DLD1 (cell line): Measurements from ENCODE around the gene KIAA1549.

ENCODE experiments used
- in situ Hi-C: cut with HindIII; loops from 2 replicates; pipeline ENCODE4 v1.10.0; 2017; ENCODE audit warnings: low sequenced_read_pairs

Gene KIAA1549

GRCh38 chr7:138886501-138886917 lies 94.7 kb downstream of the KIAA1549 start:
- in situ Hi-C loops, result no loop called here

DNA sequence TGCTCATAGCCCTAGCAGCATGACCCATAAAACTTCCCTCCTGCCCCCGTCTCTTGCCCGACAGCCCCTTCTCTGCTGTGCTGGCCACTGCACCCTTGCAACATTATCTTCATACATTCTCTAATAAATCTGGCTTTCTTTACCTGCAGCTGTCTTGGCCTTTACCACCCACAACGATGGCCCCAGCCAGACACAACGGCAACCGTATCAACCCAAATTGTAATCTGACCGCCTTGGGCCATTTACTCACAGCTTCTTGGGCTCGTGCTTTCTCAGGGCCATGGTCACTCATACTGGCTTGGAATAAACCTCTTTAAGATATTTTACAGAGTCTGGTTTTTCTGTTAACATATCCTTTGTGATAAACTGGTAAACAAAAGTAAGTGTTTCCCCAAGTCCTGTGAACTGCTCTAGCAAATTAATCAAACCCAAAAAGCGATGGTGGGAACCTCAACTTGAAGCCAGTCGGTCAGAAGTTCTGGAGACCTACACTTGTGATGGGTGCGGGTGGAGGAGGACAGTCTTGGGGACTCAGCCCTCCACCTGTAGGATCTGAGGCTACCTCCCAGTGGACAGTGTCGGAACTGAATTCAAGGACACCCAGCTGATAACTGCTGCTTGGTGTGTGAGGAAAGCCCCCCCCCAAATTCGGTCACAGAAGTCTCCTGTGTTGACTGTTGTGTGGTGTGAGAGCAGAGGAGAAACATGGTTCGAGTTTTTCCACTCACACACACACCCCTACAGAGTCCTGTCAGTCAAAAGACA lies 95.6 kb downstream of the KIAA1549 start:
- in situ Hi-C loops, result no loop called here

- in situ Hi-C loops, result no loop called here
Observed at GRCh38 chr7:138882249-138882648, 98.9 kb downstream of the KIAA1549 start.

DNA sequence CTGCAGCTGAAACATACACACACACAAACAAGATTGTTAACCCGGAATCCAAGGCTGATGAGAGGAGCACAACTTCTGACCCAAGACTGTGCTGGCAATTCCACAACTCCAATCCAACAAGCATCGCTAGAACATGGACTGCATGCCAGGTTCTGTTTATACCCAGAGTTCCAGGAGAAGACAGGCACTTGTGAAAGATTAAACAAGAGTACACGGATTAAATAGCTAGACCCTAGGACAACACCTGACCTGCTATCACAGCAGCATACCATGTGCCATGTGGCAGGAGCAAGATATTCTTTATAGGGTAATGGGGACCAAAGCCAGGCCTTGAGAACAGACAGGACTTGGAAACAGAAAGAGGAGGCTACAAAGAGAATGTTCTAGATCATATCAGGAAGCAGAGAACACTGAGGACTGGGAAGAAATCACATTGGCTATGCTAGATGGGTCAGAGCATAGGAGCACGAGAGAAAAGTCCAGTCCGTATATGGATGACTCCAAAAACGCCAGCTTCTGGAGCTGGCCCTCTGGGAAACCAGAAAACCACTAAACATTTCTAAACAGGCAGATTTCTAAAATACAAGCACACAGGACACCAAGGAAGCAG lies 99.5 kb downstream of the KIAA1549 start:
- in situ Hi-C loops, result no loop called here

DNA sequence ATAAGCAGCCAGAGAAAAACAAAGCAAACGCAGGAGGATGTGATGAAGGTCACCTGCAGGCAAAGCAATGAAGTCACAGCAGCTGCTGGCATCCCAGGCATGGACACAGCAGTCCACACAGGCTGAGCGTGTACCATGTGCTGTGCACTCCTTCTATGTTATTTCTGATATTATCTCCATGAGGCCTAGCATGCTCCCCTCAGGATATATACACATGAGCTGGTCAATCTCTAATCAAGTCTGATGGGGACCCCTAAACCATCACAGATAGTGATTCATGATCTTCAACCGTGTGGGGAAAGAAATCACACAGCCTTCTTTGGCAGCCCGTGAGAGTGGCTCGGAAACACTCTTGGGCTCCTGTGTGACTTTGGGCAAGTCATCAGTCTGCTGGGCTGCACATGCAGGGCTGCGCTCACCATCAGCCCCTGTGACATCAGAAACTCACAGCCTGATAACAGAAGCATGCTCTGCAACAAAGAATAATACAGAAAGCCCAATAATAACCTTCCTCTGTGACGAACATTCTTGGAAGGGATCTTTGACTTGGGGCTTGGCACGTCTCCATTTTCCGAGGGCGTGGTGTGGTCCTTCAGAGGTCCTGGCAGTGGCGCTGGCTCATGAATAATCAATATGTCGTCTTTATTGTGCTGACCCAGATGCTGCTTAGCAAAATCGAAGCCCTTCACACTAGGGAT lies 100.2 kb downstream of the KIAA1549 start:
- in situ Hi-C loops, result no loop called here

- in situ Hi-C loops, result no loop called here
Observed at GRCh38 chr7:138879356-138879755, 101.8 kb downstream of the KIAA1549 start.

- in situ Hi-C loops, result no loop called here
Observed at GRCh38 chr7:138878856-138879255, 102.3 kb downstream of the KIAA1549 start.

- in situ Hi-C loops, result no loop called here
Observed at GRCh38 chr7:138878051-138878450, 103.1 kb downstream of the KIAA1549 start.

DNA sequence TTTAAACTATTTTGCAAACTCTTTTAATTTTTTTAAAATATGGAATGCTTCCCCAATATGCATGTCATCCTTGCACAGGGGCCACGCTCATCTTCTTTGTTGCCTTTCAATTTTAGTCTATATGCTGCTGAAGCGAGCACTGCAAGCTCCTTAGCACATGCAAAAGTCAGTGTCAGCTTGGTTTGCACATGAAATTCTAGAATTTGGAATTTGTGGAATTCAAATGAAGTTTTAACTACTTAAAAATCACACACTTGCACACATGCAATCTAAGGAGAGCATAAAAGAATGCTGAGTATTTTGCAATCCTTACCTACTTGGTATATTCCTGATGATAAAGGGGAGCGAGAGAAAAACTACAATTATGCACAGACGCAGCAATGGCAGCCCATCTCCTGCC lies 104.9 kb downstream of the KIAA1549 start:
- in situ Hi-C loops, result no loop called here

GRCh38 chr7:138875794-138876193 lies 105.4 kb downstream of the KIAA1549 start:
- in situ Hi-C loops, result no loop called here

DNA sequence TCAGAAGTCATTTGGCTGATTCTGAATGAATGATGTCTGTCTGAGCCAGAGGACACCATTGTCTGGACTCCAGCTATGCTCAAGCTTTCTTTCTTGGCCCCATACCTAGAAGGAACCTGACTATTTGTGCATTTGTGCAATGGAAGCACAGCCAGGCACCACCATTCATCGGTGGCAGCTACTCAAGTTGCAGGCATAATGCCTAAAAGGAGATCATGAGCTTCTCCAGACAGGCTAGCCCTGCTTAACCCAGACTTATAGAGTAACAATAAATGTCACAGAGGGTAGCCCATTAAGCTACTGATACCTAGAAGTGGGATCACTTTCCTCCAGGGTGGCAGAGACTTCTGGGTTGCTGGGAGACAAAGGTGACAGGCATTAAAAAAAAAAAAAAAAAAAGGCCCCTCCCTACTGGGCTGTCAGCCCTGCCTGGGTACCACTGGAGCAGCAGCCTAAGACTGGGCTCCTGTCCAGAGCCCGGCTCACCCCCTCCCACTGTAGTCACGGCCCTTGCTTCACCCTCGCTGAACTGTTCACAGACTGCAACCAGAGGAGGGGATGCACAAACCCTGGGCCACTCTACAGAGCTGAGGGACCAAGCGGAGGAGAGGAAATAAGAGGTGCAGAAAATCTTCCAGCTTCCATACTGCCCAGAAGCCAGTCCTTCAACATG lies 107.8 kb downstream of the KIAA1549 start:
- in situ Hi-C loops, result no loop called here

- in situ Hi-C loops, result no loop called here
Observed at GRCh38 chr7:138872576-138872975, 108.6 kb downstream of the KIAA1549 start.

- in situ Hi-C loops, result no loop called here
Observed at GRCh38 chr7:138871814-138872090, 109.4 kb downstream of the KIAA1549 start.

- in situ Hi-C loops, result no loop called here
Observed at GRCh38 chr7:138871065-138871813, 110.0 kb downstream of the KIAA1549 start.

- in situ Hi-C loops, result no loop called here
Observed at GRCh38 chr7:138869353-138869752, 111.8 kb downstream of the KIAA1549 start.

DNA sequence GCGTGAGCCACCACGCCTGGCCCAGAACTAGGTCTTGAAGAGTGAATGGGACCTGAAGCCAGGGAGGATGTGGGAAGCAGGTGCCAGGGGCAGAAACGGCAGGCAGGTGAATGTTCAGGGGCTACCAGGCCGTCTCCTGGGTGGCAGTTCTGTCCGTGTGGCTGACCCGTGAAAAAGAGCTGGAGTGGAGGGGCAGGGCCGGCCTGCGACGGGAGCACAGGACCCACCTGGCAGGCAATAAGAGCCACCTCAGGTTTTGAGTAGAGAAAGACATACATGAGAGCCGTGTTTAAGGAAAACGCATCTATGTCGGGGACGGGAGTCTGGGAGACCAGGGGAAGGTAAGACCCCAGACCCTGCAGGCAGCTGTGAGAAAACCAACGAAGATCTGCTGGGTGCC lies 112.5 kb downstream of the KIAA1549 start:
- in situ Hi-C loops, result no loop called here

DNA sequence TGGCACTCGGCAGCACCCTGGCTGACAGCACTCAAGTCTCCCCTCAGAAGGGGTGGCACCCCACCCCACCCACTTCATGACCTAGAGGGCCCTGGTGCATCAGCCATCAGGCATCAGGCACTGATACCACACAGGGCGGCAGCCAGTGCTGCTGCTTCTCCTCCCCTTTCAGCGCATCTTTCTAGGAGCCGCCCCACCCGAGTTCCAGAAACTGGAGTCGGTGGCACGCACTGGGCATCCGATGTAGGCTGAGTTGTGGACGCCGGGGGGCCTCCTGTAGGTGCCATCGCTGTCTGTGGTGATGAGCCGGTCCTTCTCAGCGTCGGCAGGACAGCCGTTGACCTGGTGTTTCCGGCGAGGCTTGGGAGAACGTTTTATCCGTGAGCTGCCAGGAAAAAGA lies 113.4 kb downstream of the KIAA1549 start:
- in situ Hi-C loops, result no loop called here

DNA sequence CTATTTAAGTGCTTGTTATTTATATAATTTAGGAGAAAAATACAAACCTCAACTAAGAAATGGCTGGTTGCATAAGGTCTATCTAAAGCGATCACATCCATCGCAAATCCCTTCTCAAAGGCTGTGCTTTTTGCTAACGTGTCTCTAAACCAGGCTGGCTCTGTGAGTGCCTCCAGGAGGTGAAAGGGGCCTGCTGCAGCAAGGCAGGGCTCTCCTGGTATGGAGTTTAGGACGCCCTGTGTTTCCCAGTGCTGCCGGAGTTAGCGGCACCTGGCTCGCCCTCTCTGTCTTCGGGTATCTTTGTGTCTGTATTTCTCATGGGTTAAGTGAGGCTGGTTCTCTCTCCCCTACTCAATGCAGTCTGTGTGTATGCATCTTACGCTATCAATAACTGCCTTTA lies 114.8 kb downstream of the KIAA1549 start:
- in situ Hi-C loops, result no loop called here

- in situ Hi-C loops, result no loop called here
Observed at GRCh38 chr7:138865843-138866242, 115.3 kb downstream of the KIAA1549 start.

DNA sequence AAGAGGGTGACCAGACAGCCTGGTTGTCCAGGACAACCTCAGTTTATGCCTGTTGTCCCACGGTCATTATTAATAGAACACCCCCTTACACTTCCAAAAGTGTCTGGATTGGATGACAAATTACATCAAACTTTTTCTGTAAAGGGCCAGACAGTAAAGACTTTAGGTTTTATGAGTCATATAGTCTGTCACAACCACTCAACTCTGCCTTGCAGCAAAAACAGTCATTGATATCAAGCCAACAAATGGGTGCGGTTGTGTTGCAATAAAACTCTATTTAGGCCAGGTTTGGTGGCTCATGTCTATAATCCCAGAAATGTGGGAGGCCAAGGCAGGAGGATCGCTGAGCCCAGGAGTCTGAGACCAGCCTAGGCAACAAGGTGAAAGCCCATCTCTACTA lies 116.5 kb downstream of the KIAA1549 start:
- in situ Hi-C loops, result no loop called here

- in situ Hi-C loops, result no loop called here
Observed at GRCh38 chr7:138863931-138864330, 117.3 kb downstream of the KIAA1549 start.
